Measurements from ENCODE around the gene DGKE. TPM values are rescaled to one million over a fixed set of nuclear protein-coding genes. Genes with fewer than 3 reads are reported as not detected.
A peak's percentile ranks its signal among the peaks of the same experiment; 100 is the strongest.

The DGKE gene
- total and polyA plus RNA-seq, 2 of the 13 experiments (the other 11 are each of a cell fraction or from before 2014, with no cell fraction given), result 3.2 to 5.3 TPM

GRCh38 chr17:56887552-56888467 is 53.9 kb downstream of the DGKE start (continued):
- no peak for TF ChIP-seq ZNF431 (CRISPR knock-in tag; IDR thresholded peaks at IDR 0.05; ENCODE audit: borderline replicate concordance, low read depth)
- TF ChIP-seq FOSL2 (CRISPR knock-in tag; IDR thresholded peaks at IDR 0.05), result peak; percentile 91
- no peak for TF ChIP-seq NCOA5 (CRISPR knock-in tag; IDR thresholded peaks at IDR 0.05)
- TF ChIP-seq ZNF263 (CRISPR knock-in tag; IDR thresholded peaks at IDR 0.05), result peak; percentile 78
- TF ChIP-seq ATF1 (CRISPR knock-in tag; IDR thresholded peaks at IDR 0.05), result no peak
- no peak for TF ChIP-seq HIVEP1 (CRISPR knock-in tag; IDR thresholded peaks at IDR 0.05)
- TF ChIP-seq ZIK1 (CRISPR knock-in tag; IDR thresholded peaks at IDR 0.05; ENCODE audit: borderline replicate concordance, low read depth), result no peak
- TF ChIP-seq KDM2A (CRISPR knock-in tag; IDR thresholded peaks at IDR 0.05; ENCODE audit: borderline replicate concordance, low read depth), result no peak
- no peak for TF ChIP-seq ARNT (IDR thresholded peaks at IDR 0.05)
- TF ChIP-seq DZIP1 (CRISPR knock-in tag; IDR thresholded peaks at IDR 0.05), result no peak
- TF ChIP-seq RNF2 (conservative IDR thresholded peaks at IDR 0.05; ENCODE audit: low read depth), result no peak
- TF ChIP-seq CBX1 (IDR thresholded peaks at IDR 0.05; ENCODE audit: low read depth), result no peak
- no peak for TF ChIP-seq PRPF4 (IDR thresholded peaks at IDR 0.05; ENCODE audit: low read depth, low read length, poor library complexity, severe bottlenecking)
- TF ChIP-seq HIC2 (CRISPR knock-in tag; IDR thresholded peaks at IDR 0.05; ENCODE audit: low read depth), result no peak
- TF ChIP-seq ADNP (CRISPR knock-in tag; IDR thresholded peaks at IDR 0.05), result no peak
- no peak for TF ChIP-seq GLI4 (CRISPR knock-in tag; IDR thresholded peaks at IDR 0.05; ENCODE audit: borderline replicate concordance)
- no peak for TF ChIP-seq ZNF224 (CRISPR knock-in tag; IDR thresholded peaks at IDR 0.05)
- no peak for TF ChIP-seq ZNF576 (CRISPR knock-in tag; IDR thresholded peaks at IDR 0.05)
- TF ChIP-seq FOXM1 (CRISPR knock-in tag; IDR thresholded peaks at IDR 0.05), result no peak
- 0 out of 2 replicates have a peak, but pooled peaks have one; percentile 25 for TF ChIP-seq PAXIP1 (CRISPR knock-in tag; conservative IDR thresholded peaks at IDR 0.05)
- TF ChIP-seq ZNF383 (CRISPR knock-in tag; IDR thresholded peaks at IDR 0.05; ENCODE audit: borderline replicate concordance), result no peak
- no peak for TF ChIP-seq ZNF563 (CRISPR knock-in tag; IDR thresholded peaks at IDR 0.05)
- TF ChIP-seq ZNF678 (CRISPR knock-in tag; IDR thresholded peaks at IDR 0.05), result no peak

All from HepG2 (cell line).